ENCODE data around the gene DYSF.

Gene DYSF

GRCh38 chr2:71528131-71528591 lies 74.8 kb downstream of the DYSF start:
- Histone ChIP-seq H3K27me3 (ENCODE audit: control insufficient read depth, insufficient read depth, low read length) (no peaks in the 10 kb centered on the region), H3K4me3 (ENCODE audit: low read length) (no peak overlapping the region), H3K9me3 (ENCODE audit: control insufficient read depth, insufficient read depth, low read length) (no peaks in the 10 kb centered on the region), H3K27ac (ENCODE audit: low read length) (no peak overlapping the region), H3K4me1 (ENCODE audit: control insufficient read depth, insufficient read depth, low read length) (peaks cover 2% of the 10 kb centered on the region), H3K36me3 (ENCODE audit: control insufficient read depth, insufficient read depth, low read length) (no peaks in the 10 kb centered on the region)
- no CpG with 5 or more reads among the region's 10 CpGs for WGBS (ENCODE audit: insufficient coverage, insufficient read length)
- no peak for DNase-seq (ENCODE audit: low read depth, low spot score)

- no peak overlapping the region for H3K27ac ChIP-seq (ENCODE audit: low read length)
- DNase-seq (ENCODE audit: low read depth, low spot score), result no peak
These were observed 75.4 kb downstream of the DYSF start for GRCh38 chr2:71528749-71529148.

GRCh38 chr2:71530211-71530610 lies 76.8 kb downstream of the DYSF start:
- no peak for DNase-seq (ENCODE audit: low read depth, low spot score)
- Histone ChIP-seq H3K4me3 (ENCODE audit: low read length) (no peak overlapping the region), H3K9me3 (ENCODE audit: control insufficient read depth, insufficient read depth, low read length) (no peaks in the 10 kb centered on the region), H3K36me3 (ENCODE audit: control insufficient read depth, insufficient read depth, low read length) (no peaks in the 10 kb centered on the region), H3K27ac (ENCODE audit: low read length) (no peak overlapping the region), H3K4me1 (ENCODE audit: control insufficient read depth, insufficient read depth, low read length) (peaks cover 2% of the 10 kb centered on the region), H3K27me3 (ENCODE audit: control insufficient read depth, insufficient read depth, low read length) (no peaks in the 10 kb centered on the region)
- no CpG with 5 or more reads among the region's 8 CpGs for WGBS (ENCODE audit: insufficient coverage, insufficient read length)

More at GRCh38 chr2:71528749-71529148, 75.4 kb downstream of the DYSF start:
- Histone ChIP-seq H3K9me3 (ENCODE audit: control insufficient read depth, insufficient read depth, low read length) (no peaks in the 10 kb centered on the region), H3K4me1 (ENCODE audit: control insufficient read depth, insufficient read depth, low read length) (peaks cover 2% of the 10 kb centered on the region), H3K4me3 (ENCODE audit: low read length) (no peak overlapping the region), H3K36me3 (ENCODE audit: control insufficient read depth, insufficient read depth, low read length) (no peaks in the 10 kb centered on the region), H3K27me3 (ENCODE audit: control insufficient read depth, insufficient read depth, low read length) (no peaks in the 10 kb centered on the region)
- no CpG with 5 or more reads among the region's 4 CpGs for WGBS (ENCODE audit: insufficient coverage, insufficient read length)

GRCh38 chr2:71530641-71531332 lies 77.4 kb downstream of the DYSF start:
- WGBS (ENCODE audit: insufficient coverage, insufficient read length), result no CpG with 5 or more reads among the region's 7 CpGs
- H3K36me3 ChIP-seq (ENCODE audit: control insufficient read depth, insufficient read depth, low read length), result no peaks in the 10 kb centered on the region
- no peaks in the 10 kb centered on the region for H3K27me3 ChIP-seq (ENCODE audit: control insufficient read depth, insufficient read depth, low read length)
- no peaks in the 10 kb centered on the region for H3K9me3 ChIP-seq (ENCODE audit: control insufficient read depth, insufficient read depth, low read length)
- peak; percentile 50 for DNase-seq (ENCODE audit: low read depth, low spot score)
- no peak overlapping the region for H3K4me3 ChIP-seq (ENCODE audit: low read length)
- peaks cover 2% of the 10 kb centered on the region for H3K4me1 ChIP-seq (ENCODE audit: control insufficient read depth, insufficient read depth, low read length)
- no peak overlapping the region for H3K27ac ChIP-seq (ENCODE audit: low read length)

- Histone ChIP-seq H3K9me3 (ENCODE audit: control insufficient read depth, insufficient read depth, low read length) (no peaks in the 10 kb centered on the region), H3K4me3 (ENCODE audit: low read length) (no peak overlapping the region), H3K27me3 (ENCODE audit: control insufficient read depth, insufficient read depth, low read length) (no peaks in the 10 kb centered on the region), H3K36me3 (ENCODE audit: control insufficient read depth, insufficient read depth, low read length) (no peaks in the 10 kb centered on the region), H3K4me1 (ENCODE audit: control insufficient read depth, insufficient read depth, low read length) (peaks cover 2% of the 10 kb centered on the region), H3K27ac (ENCODE audit: low read length) (no peak overlapping the region)
- DNase-seq (ENCODE audit: low read depth, low spot score), result no peak
- no CpG with 5 or more reads among the region's 9 CpGs for WGBS (ENCODE audit: insufficient coverage, insufficient read length)
These were observed 78.2 kb downstream of the DYSF start for GRCh38 chr2:71531522-71532047.

GRCh38 chr2:71532327-71532726 lies 79.0 kb downstream of the DYSF start:
- H3K27me3 ChIP-seq (ENCODE audit: control insufficient read depth, insufficient read depth, low read length), result no peaks in the 10 kb centered on the region
- H3K4me1 ChIP-seq (ENCODE audit: control insufficient read depth, insufficient read depth, low read length), result no peaks in the 10 kb centered on the region
- no peak overlapping the region for H3K27ac ChIP-seq (ENCODE audit: low read length)
- H3K4me3 ChIP-seq (ENCODE audit: low read length), result no peak overlapping the region
- no peak for DNase-seq (ENCODE audit: low read depth, low spot score)
- no peaks in the 10 kb centered on the region for H3K36me3 ChIP-seq (ENCODE audit: control insufficient read depth, insufficient read depth, low read length)
- H3K9me3 ChIP-seq (ENCODE audit: control insufficient read depth, insufficient read depth, low read length), result no peaks in the 10 kb centered on the region
- WGBS (ENCODE audit: insufficient coverage, insufficient read length), result no CpG with 5 or more reads among the region's 2 CpGs

GRCh38 chr2:71534201-71534600 lies 80.8 kb downstream of the DYSF start:
- no peak for DNase-seq (ENCODE audit: low read depth, low spot score)
- WGBS (ENCODE audit: insufficient coverage, insufficient read length), result no CpG with 5 or more reads among the region's 1 CpG
- Histone ChIP-seq H3K9me3 (ENCODE audit: control insufficient read depth, insufficient read depth, low read length) (no peaks in the 10 kb centered on the region), H3K27ac (ENCODE audit: low read length) (no peak overlapping the region), H3K4me3 (ENCODE audit: low read length) (no peak overlapping the region), H3K36me3 (ENCODE audit: control insufficient read depth, insufficient read depth, low read length) (no peaks in the 10 kb centered on the region), H3K27me3 (ENCODE audit: control insufficient read depth, insufficient read depth, low read length) (no peaks in the 10 kb centered on the region), H3K4me1 (ENCODE audit: control insufficient read depth, insufficient read depth, low read length) (no peaks in the 10 kb centered on the region)

GRCh38 chr2:71534826-71535225 lies 81.5 kb downstream of the DYSF start:
- no peak for DNase-seq (ENCODE audit: low read depth, low spot score)
- no peaks in the 10 kb centered on the region for H3K27me3 ChIP-seq (ENCODE audit: control insufficient read depth, insufficient read depth, low read length)
- no peaks in the 10 kb centered on the region for H3K36me3 ChIP-seq (ENCODE audit: control insufficient read depth, insufficient read depth, low read length)
- no CpG with 5 or more reads among the region's 4 CpGs for WGBS (ENCODE audit: insufficient coverage, insufficient read length)
- H3K27ac ChIP-seq (ENCODE audit: low read length), result no peak overlapping the region
- no peaks in the 10 kb centered on the region for H3K9me3 ChIP-seq (ENCODE audit: control insufficient read depth, insufficient read depth, low read length)
- no peak overlapping the region for H3K4me3 ChIP-seq (ENCODE audit: low read length)
- no peaks in the 10 kb centered on the region for H3K4me1 ChIP-seq (ENCODE audit: control insufficient read depth, insufficient read depth, low read length)

GRCh38 chr2:71535526-71535925 lies 82.2 kb downstream of the DYSF start:
- H3K36me3 ChIP-seq (ENCODE audit: control insufficient read depth, insufficient read depth, low read length), result no peaks in the 10 kb centered on the region
- no peaks in the 10 kb centered on the region for H3K9me3 ChIP-seq (ENCODE audit: control insufficient read depth, insufficient read depth, low read length)
- WGBS (ENCODE audit: insufficient coverage, insufficient read length), result no CpG with 5 or more reads among the region's 7 CpGs
- no peak for DNase-seq (ENCODE audit: low read depth, low spot score)
- H3K27me3 ChIP-seq (ENCODE audit: control insufficient read depth, insufficient read depth, low read length), result no peaks in the 10 kb centered on the region
- H3K27ac ChIP-seq (ENCODE audit: low read length), result no peak overlapping the region
- H3K4me3 ChIP-seq (ENCODE audit: low read length), result no peak overlapping the region
- no peaks in the 10 kb centered on the region for H3K4me1 ChIP-seq (ENCODE audit: control insufficient read depth, insufficient read depth, low read length)

GRCh38 chr2:71536226-71536671 lies 82.9 kb downstream of the DYSF start:
- Histone ChIP-seq H3K36me3 (ENCODE audit: control insufficient read depth, insufficient read depth, low read length) (no peaks in the 10 kb centered on the region), H3K27me3 (ENCODE audit: control insufficient read depth, insufficient read depth, low read length) (no peaks in the 10 kb centered on the region), H3K4me1 (ENCODE audit: control insufficient read depth, insufficient read depth, low read length) (no peaks in the 10 kb centered on the region), H3K27ac (ENCODE audit: low read length) (no peak overlapping the region), H3K4me3 (ENCODE audit: low read length) (no peak overlapping the region), H3K9me3 (ENCODE audit: control insufficient read depth, insufficient read depth, low read length) (no peaks in the 10 kb centered on the region)
- WGBS (ENCODE audit: insufficient coverage, insufficient read length), result no CpG with 5 or more reads among the region's 18 CpGs
- no peak for DNase-seq (ENCODE audit: low read depth, low spot score)

GRCh38 chr2:71538241-71538640 lies 84.9 kb downstream of the DYSF start:
- Histone ChIP-seq H3K27ac (ENCODE audit: low read length) (no peak overlapping the region), H3K27me3 (ENCODE audit: control insufficient read depth, insufficient read depth, low read length) (no peaks in the 10 kb centered on the region), H3K4me1 (ENCODE audit: control insufficient read depth, insufficient read depth, low read length) (no peaks in the 10 kb centered on the region), H3K9me3 (ENCODE audit: control insufficient read depth, insufficient read depth, low read length) (no peaks in the 10 kb centered on the region), H3K4me3 (ENCODE audit: low read length) (no peak overlapping the region), H3K36me3 (ENCODE audit: control insufficient read depth, insufficient read depth, low read length) (no peaks in the 10 kb centered on the region)
- DNase-seq (ENCODE audit: low read depth, low spot score), result no peak
- no CpG with 5 or more reads among the region's 3 CpGs for WGBS (ENCODE audit: insufficient coverage, insufficient read length)

Measured in iPS DF 6.9 (cell line).